HPDE6-E6E7 (cell line): Measurements from ENCODE around the gene ZNF32.
"Not testable (repeated sequence)": the region's sequence is repeated elsewhere in the genome, so short reads cannot be mapped to it uniquely, and the experiment has no call there.

Source experiments
- DNase-seq: peaks from one replicate; pipeline ENCODE4 v3.0.0; 2011; ENCODE audit warnings: missing footprints; ENCODE audit errors: extremely low spot score

Gene ZNF32

GRCh38 chr10:43680035-43680434 is 31.4 kb upstream of the ZNF32 start:
- DNase-seq: no peak

- no peak for DNase-seq
Measured at GRCh38 chr10:43679509-43679908, 30.8 kb upstream of the ZNF32 start.

- DNase-seq: no peak
Measured at GRCh38 chr10:43678654-43679053, 30.0 kb upstream of the ZNF32 start.

GRCh38 chr10:43676901-43677300 is 28.2 kb upstream of the ZNF32 start:
- no peak for DNase-seq

GRCh38 chr10:43676331-43676730 is 27.6 kb upstream of the ZNF32 start:
- DNase-seq: no peak

- DNase-seq: no peak
Measured at GRCh38 chr10:43674553-43675210, 26.0 kb upstream of the ZNF32 start.

- DNase-seq: no peak
Measured at GRCh38 chr10:43673471-43673870, 24.8 kb upstream of the ZNF32 start.

- DNase-seq: peak; percentile 76
Measured at GRCh38 chr10:43671659-43672531, 23.2 kb upstream of the ZNF32 start.

GRCh38 chr10:43669386-43669785 is 20.7 kb upstream of the ZNF32 start:
- no peak for DNase-seq

- no peak for DNase-seq
Measured at GRCh38 chr10:43667761-43668386, 19.2 kb upstream of the ZNF32 start.

- no peak for DNase-seq
Measured at GRCh38 chr10:43667317-43667731, 18.6 kb upstream of the ZNF32 start.

- DNase-seq: no peak
Measured at GRCh38 chr10:43666552-43666951, 17.9 kb upstream of the ZNF32 start.

GRCh38 chr10:43665054-43665453 is 16.4 kb upstream of the ZNF32 start:
- no peak for DNase-seq

- DNase-seq: no peak
Measured at GRCh38 chr10:43658227-43658626, 9.5 kb upstream of the ZNF32 start.

- DNase-seq: no peak
Measured at GRCh38 chr10:43655311-43655710, 6.6 kb upstream of the ZNF32 start.

GRCh38 chr10:43653746-43654145 is 5.1 kb upstream of the ZNF32 start:
- no peak for DNase-seq

GRCh38 chr10:43649185-43649523 is 473 bp upstream of the ZNF32 start:
- no peak for DNase-seq

GRCh38 chr10:43648095-43648397 is 635 bp downstream of the ZNF32 start:
- no peak for DNase-seq

GRCh38 chr10:43647576-43647975 is 1.1 kb downstream of the ZNF32 start:
- no peak for DNase-seq

- DNase-seq: no peak
Measured at GRCh38 chr10:43645866-43646265, 2.8 kb downstream of the ZNF32 start.

GRCh38 chr10:43644252-43644651 is 4.4 kb downstream of the ZNF32 start:
- no peak for DNase-seq

- DNase-seq: no peak
Measured at GRCh38 chr10:43640603-43641002, 8.1 kb downstream of the ZNF32 start.

- not testable (repeated sequence) for DNase-seq
Measured at GRCh38 chr10:43635816-43636215, 12.9 kb downstream of the ZNF32 start.
